Neural cell (in vitro differentiated cells): ENCODE data around the gene SPP1. TPM values are rescaled to one million over a fixed set of nuclear protein-coding genes. Genes with fewer than 3 reads are reported as not detected.

Experiments used
- H2AFZ ChIP-seq: fragments of 200-600, 300-800 bp; sonication (generic), shearing (Covaris generic); 2 replicates; pipeline ENCODE4 v1.6.0; 2014; ENCODE audit warnings: low read depth, mild to moderate bottlenecking, antibody characterized with exemption, low read length, moderate library complexity
- H3F3A ChIP-seq: fragments of 200-600 bp; shearing (Covaris generic); 2 replicates; pipeline ENCODE4 v1.6.1; 2016; ENCODE audit warnings: mild to moderate bottlenecking, moderate library complexity, mixed read lengths, antibody characterized with exemption, low read length; ENCODE audit not compliant: insufficient read depth, poor library complexity, severe bottlenecking
- H3K27ac ChIP-seq: fragments of 200-600, 300-800 bp; sonication (generic), shearing (Covaris generic); 2 replicates; pipeline ENCODE4 v1.5.1; 2014; ENCODE audit warnings: mild to moderate bottlenecking, low read length, moderate library complexity
- H3K27me3 ChIP-seq: fragments of 300-800, 200-600 bp; sonication (generic), shearing (Covaris generic); 2 replicates; pipeline ENCODE4 v1.6.0; 2014; ENCODE audit warnings: mild to moderate bottlenecking, low read depth, low read length, moderate library complexity; ENCODE audit not compliant: insufficient read depth
- H3K36me3 ChIP-seq: fragments of 300-800, 200-600 bp; sonication (generic), shearing (Covaris generic); 2 replicates; pipeline ENCODE4 v1.5.1; 2014; ENCODE audit warnings: mild to moderate bottlenecking, antibody characterized with exemption, low read length, moderate library complexity; ENCODE audit not compliant: insufficient read depth
- H3K4me2 ChIP-seq: fragments of 300-800, 200-600 bp; sonication (generic), shearing (Covaris generic); 2 replicates; pipeline ENCODE4 v1.6.0; 2014; ENCODE audit warnings: mild to moderate bottlenecking, low read length
- H3K4me3 ChIP-seq: fragments of 300-800, 200-600 bp; sonication (generic), shearing (Covaris generic); 2 replicates; pipeline ENCODE4 v1.5.1; 2014; ENCODE audit warnings: mild to moderate bottlenecking, low read length, moderate library complexity
- H3K79me2 ChIP-seq: fragments of 200-600 bp; shearing (Covaris generic); replicated peaks from 2 replicates; pipeline ENCODE4 v1.6.0; 2014; ENCODE audit warnings: mild to moderate bottlenecking, low read length, moderate library complexity; ENCODE audit not compliant: insufficient read depth
- H3K9ac ChIP-seq: fragments of 300-800, 200-600 bp; sonication (generic), shearing (Covaris generic); 2 replicates; pipeline ENCODE4 v1.6.1; 2016; ENCODE audit warnings: mild to moderate bottlenecking, low read length, mixed read lengths
- H3K9me2 ChIP-seq: fragments of 200-600 bp; shearing (Covaris generic); 2 replicates; pipeline ENCODE4 v1.6.1; 2016; ENCODE audit warnings: mild to moderate bottlenecking, low read length, mixed read lengths; ENCODE audit not compliant: insufficient read depth
- H3K9me3 ChIP-seq: fragments of 200-600, 300-800 bp; sonication (generic), shearing (Covaris generic); 2 replicates; pipeline ENCODE4 v1.6.1; 2016; ENCODE audit warnings: mild to moderate bottlenecking, mixed run types, low read length, moderate library complexity, mixed read lengths
- H4K20me1 ChIP-seq: fragments of 200-600 bp; shearing (Covaris generic); 2 replicates; pipeline ENCODE4 v1.6.1; 2016; ENCODE audit warnings: mild to moderate bottlenecking, mixed run types; ENCODE audit not compliant: insufficient read depth
- CTCF ChIP-seq: fragments of 450-650 bp; IDR thresholded peaks from 2 replicates; pipeline ENCODE4 v1.5.1; 2014; ENCODE audit warnings: antibody characterized with exemption, mild to moderate bottlenecking, moderate library complexity; ENCODE audit not compliant: poor library complexity, severe bottlenecking
- EP300 ChIP-seq: fragments of 450-650 bp; conservative IDR thresholded peaks from 2 replicates; pipeline ENCODE4 v1.6.1; 2014; ENCODE audit warnings: antibody characterized with exemption, mild to moderate bottlenecking, moderate library complexity; ENCODE audit not compliant: poor library complexity, severe bottlenecking
- EZH2 ChIP-seq: fragments of 200-600, 300-800 bp; shearing (Covaris generic), sonication (generic); IDR thresholded peaks from 2 replicates; pipeline ENCODE4 v1.6.1; 2014; ENCODE audit warnings: antibody characterized with exemption, low read length, borderline replicate concordance, mild to moderate bottlenecking; ENCODE audit not compliant: insufficient read depth, poor library complexity, severe bottlenecking
- MXI1 ChIP-seq: fragments of 450-650 bp; conservative IDR thresholded peaks from 2 replicates; pipeline ENCODE4 v1.6.1; 2014; ENCODE audit warnings: antibody characterized with exemption, mild to moderate bottlenecking; ENCODE audit not compliant: poor library complexity, severe bottlenecking
- POLR2AphosphoS5 ChIP-seq: IDR thresholded peaks from 2 replicates; pipeline ENCODE4 v1.6.1; 2012
- RAD21 ChIP-seq: fragments of 450-650 bp; conservative IDR thresholded peaks from 2 replicates; pipeline ENCODE4 v1.6.1; 2014; ENCODE audit warnings: antibody characterized with exemption, mild to moderate bottlenecking, moderate library complexity
- REST ChIP-seq: IDR thresholded peaks from 2 replicates; pipeline ENCODE4 v1.6.1; 2012; ENCODE audit warnings: borderline replicate concordance
- SMC3 ChIP-seq: fragments of 450-650 bp; conservative IDR thresholded peaks from 2 replicates; pipeline ENCODE4 v1.6.1; 2014; ENCODE audit warnings: antibody characterized with exemption, mild to moderate bottlenecking, moderate library complexity; ENCODE audit not compliant: poor library complexity
- TAF1 ChIP-seq: IDR thresholded peaks from 2 replicates; pipeline ENCODE4 v1.6.1; 2012; ENCODE audit warnings: low read depth
- polyA minus RNA-seq: library from RNA; depleted of rRNA, polyadenylated mRNA; stranded (reverse); fragments of >200 nt; gene quantifications from 2 replicates; pipeline ENCODE4 v1.2.3, GENCODE V29; 2014
- polyA plus RNA-seq: library from polyadenylated mRNA; depleted of rRNA; stranded (reverse); fragments of >200 nt; gene quantifications from 2 replicates; pipeline ENCODE4 v1.2.3, GENCODE V29; 2014

Gene SPP1
- polyA plus RNA-seq, result 0.35 and 0.52 TPM in 2 replicates
- 0.49 TPM in 1 of 2 replicates, not detected in the other for polyA minus RNA-seq

GRCh38 chr4:87975466-87975865 lies at the start of gene SPP1:
TSS of gene SPP1 (plus strand) at chr4:87975714. CDS start at chr4:87976896, 1,182 bp downstream.
- Histone ChIP-seq H3K9me3 (no peaks in the 10 kb centered on the region), H3K4me3 (no peak within 1 kb of the TSS), H3K27ac (no peak within 1 kb of the TSS), H3K27me3 (no peaks in the 10 kb centered on the region), H3K4me2 (no peak within 1 kb of the TSS), H3K9ac (no peak within 1 kb of the TSS), H3K9me2 (no peaks in the 10 kb centered on the region), H3F3A (no peaks in the 10 kb centered on the region), H3K36me3 (no peaks in the 10 kb centered on the region), H3K79me2 (no peaks in the 10 kb centered on the region), H2AFZ (no peak within 1 kb of the TSS), H4K20me1 (no peaks in the 10 kb centered on the region)
- TF ChIP-seq REST (no peak), SMC3 (no peak)

- Histone ChIP-seq H3K36me3 (no peaks in the 10 kb centered on the region), H3K79me2 (no peaks in the 10 kb centered on the region), H3F3A (no peaks in the 10 kb centered on the region), H2AFZ (no peak overlapping the region), H3K4me3 (no peak overlapping the region), H4K20me1 (no peaks in the 10 kb centered on the region), H3K27me3 (no peaks in the 10 kb centered on the region), H3K4me2 (no peak overlapping the region), H3K9ac (no peak overlapping the region), H3K27ac (no peak overlapping the region), H3K9me2 (no peaks in the 10 kb centered on the region), H3K9me3 (no peaks in the 10 kb centered on the region)
- no peak for TF ChIP-seq SMC3
These were observed 48.9 kb upstream of the SPP1 start for GRCh38 chr4:87926554-87927098.

- Histone ChIP-seq H3K36me3 (no peaks in the 10 kb centered on the region), H3K4me2 (no peak overlapping the region)
These were observed 44.9 kb upstream of the SPP1 start for GRCh38 chr4:87930629-87931028.

More at GRCh38 chr4:87930629-87931028, 44.9 kb upstream of the SPP1 start:
- Histone ChIP-seq H4K20me1 (no peaks in the 10 kb centered on the region), H3F3A (no peaks in the 10 kb centered on the region), H3K9me2 (no peaks in the 10 kb centered on the region), H3K4me3 (no peak overlapping the region), H3K27me3 (no peaks in the 10 kb centered on the region), H3K27ac (no peak overlapping the region), H2AFZ (no peak overlapping the region), H3K79me2 (no peaks in the 10 kb centered on the region), H3K9ac (no peak overlapping the region), H3K9me3 (peaks cover 3% of the 10 kb centered on the region)
- TF ChIP-seq SMC3 (no peak), EZH2 (no peak), RAD21 (no peak), EP300 (no peak), REST (no peak), MXI1 (no peak), TAF1 (no peak), POLR2AphosphoS5 (no peak), CTCF (no peak)
